Neural crest cell (in vitro differentiated cells): Measurements from ENCODE around the gene ZNF629. TPM values are rescaled to one million over a fixed set of nuclear protein-coding genes. Genes with fewer than 3 reads are reported as not detected.

Experiments used
- DNase-seq: peaks from one replicate; pipeline ENCODE4 v3.0.0; 2021; ENCODE audit warnings: low read depth, mixed read lengths, low spot score
- H3K27ac Mint-ChIP-seq: one replicate; pipeline ENCODE4 v1.8.0; 2021; ENCODE audit warnings: mild to moderate bottlenecking, mixed read lengths; ENCODE audit not compliant: unreplicated experiment
- H3K27me3 Mint-ChIP-seq: 2 replicates; pipeline ENCODE4 v1.8.0; 2021; ENCODE audit warnings: low read depth, mild to moderate bottlenecking, mixed read lengths
- H3K36me3 Mint-ChIP-seq: 2 replicates; pipeline ENCODE4 v1.8.0; 2021; ENCODE audit warnings: low read depth, mild to moderate bottlenecking, mixed read lengths
- H3K4me1 Mint-ChIP-seq: 2 replicates; pipeline ENCODE4 v1.8.0; 2021; ENCODE audit warnings: mixed read lengths
- H3K4me3 Mint-ChIP-seq: one replicate; pipeline ENCODE4 v1.8.0; 2021; ENCODE audit warnings: mild to moderate bottlenecking, mixed read lengths
- H3K9me3 Mint-ChIP-seq: 2 replicates; pipeline ENCODE4 v1.8.0; 2021; ENCODE audit warnings: mixed read lengths
- total RNA-seq: library from RNA; stranded (reverse); gene quantifications from 2 replicates; pipeline ENCODE4 v1.2.1, GENCODE V29; 2021
- TF ChIP-seq, protein P1 (sequence below): fragments of 200-600 bp; sonication (generic); conservative IDR thresholded peaks from 2 replicates; pipeline ENCODE4 v1.5.0; 2021; ENCODE audit warnings: antibody characterized with exemption, mild to moderate bottlenecking

Gene ZNF629
- total RNA-seq, 1 donor from 2014 or later: 41.0 TPM

DNA sequence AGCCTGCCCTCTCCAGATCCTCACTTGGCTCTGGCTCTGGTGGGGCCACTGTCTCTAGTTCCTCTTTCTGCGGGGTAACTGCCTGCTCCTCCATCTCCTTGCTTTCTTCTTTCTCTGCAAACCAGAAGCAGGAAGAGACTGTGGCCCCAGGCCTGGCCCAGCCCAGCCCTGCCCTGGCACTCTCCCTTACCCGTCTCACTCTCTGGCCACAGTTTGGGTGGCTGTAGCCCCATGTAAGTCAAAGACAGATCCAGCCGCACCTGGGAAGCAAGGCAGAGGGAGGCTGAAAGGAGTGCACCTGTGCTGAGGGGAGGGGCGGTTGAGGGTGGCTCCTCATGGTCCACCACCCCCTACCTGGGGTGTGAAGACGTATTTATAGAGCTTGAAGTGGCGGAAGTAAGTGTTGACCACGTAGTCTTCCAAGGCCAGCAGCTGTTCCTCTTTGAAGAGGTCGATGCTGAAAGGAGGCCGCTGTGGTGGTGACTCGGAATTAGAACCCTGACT lies 28.0 kb downstream of the ZNF629 start:
- no peaks in the 10 kb centered on the region for H3K36me3 Mint-ChIP-seq
- TF ChIP-seq, protein P1, sequence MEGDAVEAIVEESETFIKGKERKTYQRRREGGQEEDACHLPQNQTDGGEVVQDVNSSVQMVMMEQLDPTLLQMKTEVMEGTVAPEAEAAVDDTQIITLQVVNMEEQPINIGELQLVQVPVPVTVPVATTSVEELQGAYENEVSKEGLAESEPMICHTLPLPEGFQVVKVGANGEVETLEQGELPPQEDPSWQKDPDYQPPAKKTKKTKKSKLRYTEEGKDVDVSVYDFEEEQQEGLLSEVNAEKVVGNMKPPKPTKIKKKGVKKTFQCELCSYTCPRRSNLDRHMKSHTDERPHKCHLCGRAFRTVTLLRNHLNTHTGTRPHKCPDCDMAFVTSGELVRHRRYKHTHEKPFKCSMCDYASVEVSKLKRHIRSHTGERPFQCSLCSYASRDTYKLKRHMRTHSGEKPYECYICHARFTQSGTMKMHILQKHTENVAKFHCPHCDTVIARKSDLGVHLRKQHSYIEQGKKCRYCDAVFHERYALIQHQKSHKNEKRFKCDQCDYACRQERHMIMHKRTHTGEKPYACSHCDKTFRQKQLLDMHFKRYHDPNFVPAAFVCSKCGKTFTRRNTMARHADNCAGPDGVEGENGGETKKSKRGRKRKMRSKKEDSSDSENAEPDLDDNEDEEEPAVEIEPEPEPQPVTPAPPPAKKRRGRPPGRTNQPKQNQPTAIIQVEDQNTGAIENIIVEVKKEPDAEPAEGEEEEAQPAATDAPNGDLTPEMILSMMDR: no peak
- no peaks in the 10 kb centered on the region for H3K27me3 Mint-ChIP-seq
- no peak overlapping the region for H3K27ac Mint-ChIP-seq
- no peaks in the 10 kb centered on the region for H3K9me3 Mint-ChIP-seq
- H3K4me3 Mint-ChIP-seq: peak overlapping the region; percentile 97
- H3K4me1 Mint-ChIP-seq: peaks cover 28% of the 10 kb centered on the region
- no peak for DNase-seq

DNA sequence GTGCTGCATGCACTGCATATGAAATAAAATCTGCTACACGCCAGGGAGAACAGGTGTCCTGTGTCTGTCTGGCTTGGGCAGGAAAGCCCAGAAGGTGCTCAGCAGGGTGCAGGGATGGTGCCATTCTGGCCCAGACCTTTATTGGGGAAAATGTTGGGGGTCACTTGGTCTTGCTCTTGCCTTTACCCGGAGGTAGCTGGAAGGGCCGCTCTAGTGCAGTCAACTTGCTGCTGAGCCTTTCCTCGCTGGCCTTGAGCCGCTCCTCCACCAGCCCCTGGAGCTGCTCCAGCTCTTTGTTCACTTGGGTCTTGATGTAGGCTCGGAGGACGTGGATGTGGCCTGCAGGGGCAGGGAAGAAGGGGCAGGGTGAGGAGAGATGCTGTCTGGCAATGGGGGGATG lies 29.7 kb downstream of the ZNF629 start:
- H3K36me3 Mint-ChIP-seq: no peaks in the 10 kb centered on the region
- H3K9me3 Mint-ChIP-seq: no peaks in the 10 kb centered on the region
- no peaks in the 10 kb centered on the region for H3K27me3 Mint-ChIP-seq
- TF ChIP-seq, protein P1: no peak
- DNase-seq: no peak
- H3K4me3 Mint-ChIP-seq: peak overlapping the region; percentile 59
- H3K27ac Mint-ChIP-seq: no peak overlapping the region
- H3K4me1 Mint-ChIP-seq: peaks cover 16% of the 10 kb centered on the region

DNA sequence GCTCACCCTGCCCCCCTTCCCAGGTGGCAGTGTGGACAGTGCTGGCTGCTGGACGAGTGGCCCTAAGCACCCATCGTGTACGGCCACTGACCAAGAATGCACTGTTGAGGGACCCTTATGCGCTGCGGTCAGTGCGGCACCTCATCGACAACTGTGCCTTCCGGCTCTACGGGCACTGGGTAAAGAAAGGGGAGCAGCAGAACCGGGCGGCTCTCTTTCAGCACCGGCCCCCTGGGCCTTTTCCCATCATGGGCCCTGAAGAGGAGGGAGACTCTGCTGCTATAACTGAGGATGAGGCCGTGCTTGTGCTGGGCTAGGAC lies 30.3 kb downstream of the ZNF629 start:
- TF ChIP-seq, protein P1: no peak
- H3K27me3 Mint-ChIP-seq: no peaks in the 10 kb centered on the region
- no peaks in the 10 kb centered on the region for H3K9me3 Mint-ChIP-seq
- DNase-seq: no peak
- no peak overlapping the region for H3K27ac Mint-ChIP-seq
- no peaks in the 10 kb centered on the region for H3K36me3 Mint-ChIP-seq
- H3K4me3 Mint-ChIP-seq: peak overlapping the region; percentile 58
- H3K4me1 Mint-ChIP-seq: peaks cover 11% of the 10 kb centered on the region

DNA sequence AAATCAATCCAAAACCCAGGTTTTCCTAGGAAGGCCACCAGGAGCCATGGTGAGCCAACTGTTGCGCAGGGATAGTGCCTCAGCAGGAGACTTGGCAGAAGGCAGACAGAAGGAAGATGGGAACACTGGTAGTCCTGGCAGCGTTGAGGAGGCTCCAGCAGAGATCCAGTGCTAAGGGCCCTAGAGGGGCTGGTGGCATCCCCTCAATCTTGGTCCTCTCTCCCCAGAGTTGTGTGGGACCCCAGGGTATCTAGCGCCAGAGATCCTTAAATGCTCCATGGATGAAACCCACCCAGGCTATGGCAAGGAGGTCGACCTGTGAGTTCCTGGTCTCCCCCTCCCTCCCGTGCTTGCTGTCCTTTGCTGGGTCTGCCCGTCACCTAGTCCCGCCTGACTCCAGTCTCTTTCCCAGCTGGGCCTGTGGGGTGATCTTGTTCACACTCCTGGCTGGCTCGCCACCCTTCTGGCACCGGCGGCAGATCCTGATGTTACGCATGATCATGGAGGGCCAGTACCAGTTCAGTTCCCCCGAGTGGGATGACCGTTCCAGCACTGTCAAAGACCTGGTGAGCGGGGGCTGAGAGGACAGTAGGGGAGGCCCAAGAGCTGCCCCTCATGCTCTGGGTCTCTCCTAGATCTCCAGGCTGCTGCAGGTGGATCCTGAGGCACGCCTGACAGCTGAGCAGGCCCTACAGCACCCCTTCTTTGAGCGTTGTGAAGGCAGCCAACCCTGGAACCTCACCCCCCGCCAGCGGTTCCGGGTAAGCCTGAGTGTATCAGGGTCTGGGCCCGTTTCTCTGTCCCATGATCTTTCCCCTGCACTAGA lies 30.8 kb downstream of the ZNF629 start:
- H3K36me3 Mint-ChIP-seq: peaks cover 3% of the 10 kb centered on the region
- TF ChIP-seq, protein P1: no peak
- H3K27ac Mint-ChIP-seq: no peak overlapping the region
- H3K27me3 Mint-ChIP-seq: no peaks in the 10 kb centered on the region
- DNase-seq: no peak
- peak overlapping the region; percentile 58 for H3K4me3 Mint-ChIP-seq
- H3K4me1 Mint-ChIP-seq: peaks cover 9% of the 10 kb centered on the region
- no peaks in the 10 kb centered on the region for H3K9me3 Mint-ChIP-seq

DNA sequence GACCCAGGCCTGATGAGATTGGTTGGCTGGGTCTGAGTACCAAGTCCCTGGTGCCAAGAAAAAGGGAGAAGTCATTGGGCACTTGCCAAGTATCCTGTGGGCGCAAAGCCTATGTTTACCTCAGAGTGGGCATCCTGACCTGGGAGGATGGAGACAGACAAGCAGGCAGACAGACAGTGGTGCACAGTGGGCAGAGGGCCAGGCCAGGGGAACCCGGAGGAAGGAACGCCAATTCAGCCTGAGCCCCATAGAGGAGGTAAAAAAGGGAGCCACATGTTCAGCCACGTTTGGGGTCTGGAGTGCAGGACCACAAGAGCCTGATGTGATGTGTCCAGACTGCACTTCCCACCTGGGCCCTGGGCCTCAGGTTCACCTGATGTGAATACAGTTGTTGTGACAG lies 33.4 kb downstream of the ZNF629 start:
- no peak for DNase-seq
- Mint-ChIP-seq H3K4me1 (peaks cover 10% of the 10 kb centered on the region), H3K9me3 (no peaks in the 10 kb centered on the region), H3K4me3 (no peak overlapping the region), H3K27me3 (no peaks in the 10 kb centered on the region), H3K27ac (no peak overlapping the region), H3K36me3 (peaks cover 3% of the 10 kb centered on the region)
- TF ChIP-seq, protein P1: no peak
